ENCODE results near the gene TMEM158. TPM values are rescaled to one million over a fixed set of nuclear protein-coding genes. Genes with fewer than 3 reads are reported as not detected.
A peak's percentile ranks its signal among the peaks of the same experiment; 100 is the strongest.

TMEM158 gene
- total RNA-seq, 2 experiments from 2014 or later: not detected

- no peak for ATAC-seq (ENCODE audit: poor library complexity)
- H3K27ac Mint-ChIP-seq: no peak overlapping the region
- H3K27ac ChIP-seq (ENCODE audit: low read depth in 1 of 2, low read length in 2 of 2): no peak overlapping the region
- TF ChIP-seq CTCF (IDR thresholded peaks at IDR 0.05): no peak
- H3K36me3 ChIP-seq (ENCODE audit: insufficient read depth, low read length): no peaks in the 10 kb centered on the region
- no peaks in the 10 kb centered on the region for H3K36me3 Mint-ChIP-seq (ENCODE audit: low read depth)
- intact Hi-C loops (cut with DNase I, micrococcal nuclease): no loop called here
- H3K9me3 ChIP-seq (ENCODE audit: control insufficient read depth in 1 of 2, insufficient read depth in 1 of 2, low read length in 2 of 2): no peaks in the 10 kb centered on the region
- H3K4me1 ChIP-seq (ENCODE audit: insufficient read depth, low read length): no peaks in the 10 kb centered on the region
- no peaks in the 10 kb centered on the region for H3K4me1 Mint-ChIP-seq (ENCODE audit: low read depth)
- no peak overlapping the region for H3K4me3 Mint-ChIP-seq
- peaks cover 22 to 33% of the 10 kb centered on the region in 2 experiments for H3K27me3 ChIP-seq (ENCODE audit: control insufficient read depth in 1 of 2, insufficient read depth in 2 of 2, low read length in 2 of 2)
- ChIA-PET POLR2A (no interaction called here), CTCF (no interaction called here)
- H3K9me3 Mint-ChIP-seq: no peaks in the 10 kb centered on the region
- H3K27me3 Mint-ChIP-seq: peaks cover 45% of the 10 kb centered on the region
- DNase-seq: no peak
- H3K4me3 ChIP-seq (ENCODE audit: low read length): no peak overlapping the region
Measured at GRCh38 chr3:45232521-45232920, 6.4 kb upstream of the TMEM158 start.

GRCh38 chr3:45227946-45228345 is 1.9 kb upstream of the TMEM158 start:
- no peak overlapping the region for H3K4me3 ChIP-seq (ENCODE audit: low read length)
- no peaks in the 10 kb centered on the region for H3K36me3 ChIP-seq (ENCODE audit: insufficient read depth, low read length)
- ChIA-PET POLR2A (no interaction called here), CTCF (no interaction called here)
- H3K27ac Mint-ChIP-seq: no peak overlapping the region
- no peak for TF ChIP-seq CTCF (IDR thresholded peaks at IDR 0.05)
- H3K27me3 ChIP-seq (ENCODE audit: control insufficient read depth in 1 of 2, insufficient read depth in 2 of 2, low read length in 2 of 2): peaks cover 53 to 65% of the 10 kb centered on the region in 2 experiments
- H3K9me3 Mint-ChIP-seq: no peaks in the 10 kb centered on the region
- H3K36me3 Mint-ChIP-seq (ENCODE audit: low read depth): no peaks in the 10 kb centered on the region
- no peak for ATAC-seq (ENCODE audit: poor library complexity)
- no peak for DNase-seq
- peaks cover 14% of the 10 kb centered on the region for H3K4me1 ChIP-seq (ENCODE audit: insufficient read depth, low read length)
- H3K27ac ChIP-seq (ENCODE audit: low read depth in 1 of 2, low read length in 2 of 2): no peak overlapping the region
- no peak overlapping the region for H3K4me3 Mint-ChIP-seq
- H3K4me1 Mint-ChIP-seq (ENCODE audit: low read depth): peaks cover 13% of the 10 kb centered on the region
- peaks cover 0 to 5% of the 10 kb centered on the region in 2 experiments for H3K9me3 ChIP-seq (ENCODE audit: control insufficient read depth in 1 of 2, insufficient read depth in 1 of 2, low read length in 2 of 2)
- intact Hi-C loops (cut with DNase I, micrococcal nuclease): loop anchor here in 1 of 2 experiments (10.0 kb wide), 1 partner anchor 437 kb away; no protein-coding TSS in a partner anchor
- H3K27me3 Mint-ChIP-seq: peaks cover 76% of the 10 kb centered on the region

DNA sequence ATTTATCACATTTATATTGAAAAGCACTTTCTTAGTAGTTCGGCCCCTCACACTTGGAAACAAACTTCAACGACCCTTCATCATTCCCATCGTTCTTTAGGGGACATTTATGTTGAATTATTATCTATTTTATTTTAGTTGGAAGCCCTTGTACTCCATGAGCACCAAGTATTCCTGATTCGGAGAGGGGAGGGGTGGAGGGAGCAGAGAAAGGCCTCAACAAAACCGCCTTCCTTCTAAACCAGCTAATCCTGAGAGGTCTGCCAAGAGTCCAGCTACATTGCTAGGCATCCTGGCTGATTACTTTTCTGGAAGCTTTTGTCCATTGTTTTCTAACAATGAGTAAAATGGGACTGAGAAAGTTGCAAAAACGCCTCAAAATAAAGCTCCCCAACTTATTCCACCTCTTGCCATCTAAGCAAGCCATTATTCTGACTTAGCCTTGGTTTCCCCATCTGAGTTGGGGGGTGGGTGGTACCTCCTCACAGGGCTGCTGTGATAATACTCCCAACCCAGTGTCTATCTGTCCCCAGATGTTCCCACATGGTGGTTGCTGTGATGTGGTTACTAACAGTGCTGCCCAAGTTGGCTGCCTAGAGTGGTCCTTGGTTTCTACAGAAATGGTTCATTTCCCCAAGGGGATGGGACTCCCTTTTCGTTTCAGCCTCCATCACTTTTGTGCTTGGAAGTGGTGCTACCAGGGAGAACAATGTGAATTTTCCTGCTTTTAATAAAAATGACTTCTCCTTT is 1.2 kb upstream of the TMEM158 start:
- intact Hi-C loops (cut with DNase I, micrococcal nuclease): loop anchor here in 1 of 2 experiments (10.0 kb wide), 1 partner anchor 438 kb away; no protein-coding TSS in a partner anchor
- Histone ChIP-seq H3K36me3 (ENCODE audit: insufficient read depth, low read length) (no peaks in the 10 kb centered on the region), H3K27ac (ENCODE audit: low read depth in 1 of 2, low read length in 2 of 2) (no peak overlapping the region), H3K27me3 (ENCODE audit: control insufficient read depth in 1 of 2, insufficient read depth in 2 of 2, low read length in 2 of 2) (peaks cover 60 to 69% of the 10 kb centered on the region in 2 experiments), H3K4me3 (ENCODE audit: low read length) (no peak overlapping the region), H3K4me1 (ENCODE audit: insufficient read depth, low read length) (peaks cover 14% of the 10 kb centered on the region), H3K9me3 (ENCODE audit: control insufficient read depth in 1 of 2, insufficient read depth in 1 of 2, low read length in 2 of 2) (peaks cover 0 to 5% of the 10 kb centered on the region in 2 experiments)
- Mint-ChIP-seq H3K27ac (no peak overlapping the region), H3K4me3 (peak overlapping the region; percentile 70), H3K4me1 (ENCODE audit: low read depth) (peaks cover 13% of the 10 kb centered on the region), H3K36me3 (ENCODE audit: low read depth) (no peaks in the 10 kb centered on the region), H3K27me3 (peaks cover 82% of the 10 kb centered on the region), H3K9me3 (no peaks in the 10 kb centered on the region)
- no peak for TF ChIP-seq CTCF (IDR thresholded peaks at IDR 0.05)
- ATAC-seq (ENCODE audit: poor library complexity): no peak
- ChIA-PET POLR2A (no interaction called here), CTCF (interaction anchor here (2.0 kb wide), 1 partner anchor 186 kb away, joined by 8 read pairs; no protein-coding TSS in a partner anchor)
- DNase-seq: no peak
